ENCODE measurements around the gene CPNE8.

DNA sequence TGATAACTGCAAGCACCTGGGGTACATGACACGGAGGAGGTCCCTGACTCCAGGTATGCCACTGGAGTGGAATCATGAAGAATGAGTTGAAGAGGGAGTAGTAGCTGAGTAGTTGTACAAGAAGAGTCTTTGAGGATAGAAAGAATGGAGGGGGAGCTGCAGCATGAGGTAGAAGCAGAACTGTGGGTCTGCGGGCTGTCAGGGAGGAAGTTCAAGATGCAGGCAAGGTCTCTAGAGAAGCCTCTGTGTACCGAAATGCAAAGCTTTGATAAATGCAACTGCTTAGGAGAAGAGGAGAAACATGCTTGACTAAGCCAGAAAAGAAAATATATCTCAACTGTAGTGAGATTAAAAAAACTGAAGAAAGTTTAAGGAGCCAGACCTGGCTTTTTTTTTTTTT, 91.5 kb downstream of the CPNE8 start:
- TF ChIP-seq, protein P1, sequence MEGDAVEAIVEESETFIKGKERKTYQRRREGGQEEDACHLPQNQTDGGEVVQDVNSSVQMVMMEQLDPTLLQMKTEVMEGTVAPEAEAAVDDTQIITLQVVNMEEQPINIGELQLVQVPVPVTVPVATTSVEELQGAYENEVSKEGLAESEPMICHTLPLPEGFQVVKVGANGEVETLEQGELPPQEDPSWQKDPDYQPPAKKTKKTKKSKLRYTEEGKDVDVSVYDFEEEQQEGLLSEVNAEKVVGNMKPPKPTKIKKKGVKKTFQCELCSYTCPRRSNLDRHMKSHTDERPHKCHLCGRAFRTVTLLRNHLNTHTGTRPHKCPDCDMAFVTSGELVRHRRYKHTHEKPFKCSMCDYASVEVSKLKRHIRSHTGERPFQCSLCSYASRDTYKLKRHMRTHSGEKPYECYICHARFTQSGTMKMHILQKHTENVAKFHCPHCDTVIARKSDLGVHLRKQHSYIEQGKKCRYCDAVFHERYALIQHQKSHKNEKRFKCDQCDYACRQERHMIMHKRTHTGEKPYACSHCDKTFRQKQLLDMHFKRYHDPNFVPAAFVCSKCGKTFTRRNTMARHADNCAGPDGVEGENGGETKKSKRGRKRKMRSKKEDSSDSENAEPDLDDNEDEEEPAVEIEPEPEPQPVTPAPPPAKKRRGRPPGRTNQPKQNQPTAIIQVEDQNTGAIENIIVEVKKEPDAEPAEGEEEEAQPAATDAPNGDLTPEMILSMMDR (conservative IDR thresholded peaks at IDR 0.05), result no peak
- TF ChIP-seq EZH2 (IDR thresholded peaks at IDR 0.05; ENCODE audit: low read depth), result no peak
